Measurements from ENCODE around the gene RAB33B.

RAB33B gene

GRCh38 chr4:139508581-139509237, 54.8 kb downstream of the RAB33B start:
- TF ChIP-seq, protein P1, sequence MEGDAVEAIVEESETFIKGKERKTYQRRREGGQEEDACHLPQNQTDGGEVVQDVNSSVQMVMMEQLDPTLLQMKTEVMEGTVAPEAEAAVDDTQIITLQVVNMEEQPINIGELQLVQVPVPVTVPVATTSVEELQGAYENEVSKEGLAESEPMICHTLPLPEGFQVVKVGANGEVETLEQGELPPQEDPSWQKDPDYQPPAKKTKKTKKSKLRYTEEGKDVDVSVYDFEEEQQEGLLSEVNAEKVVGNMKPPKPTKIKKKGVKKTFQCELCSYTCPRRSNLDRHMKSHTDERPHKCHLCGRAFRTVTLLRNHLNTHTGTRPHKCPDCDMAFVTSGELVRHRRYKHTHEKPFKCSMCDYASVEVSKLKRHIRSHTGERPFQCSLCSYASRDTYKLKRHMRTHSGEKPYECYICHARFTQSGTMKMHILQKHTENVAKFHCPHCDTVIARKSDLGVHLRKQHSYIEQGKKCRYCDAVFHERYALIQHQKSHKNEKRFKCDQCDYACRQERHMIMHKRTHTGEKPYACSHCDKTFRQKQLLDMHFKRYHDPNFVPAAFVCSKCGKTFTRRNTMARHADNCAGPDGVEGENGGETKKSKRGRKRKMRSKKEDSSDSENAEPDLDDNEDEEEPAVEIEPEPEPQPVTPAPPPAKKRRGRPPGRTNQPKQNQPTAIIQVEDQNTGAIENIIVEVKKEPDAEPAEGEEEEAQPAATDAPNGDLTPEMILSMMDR (IDR thresholded peaks at IDR 0.05): no peak
- H3K27ac ChIP-seq: no peak overlapping the region

GRCh38 chr4:139509727-139510410, 55.9 kb downstream of the RAB33B start:
- no peak overlapping the region for H3K4me3 ChIP-seq
- H3K27ac ChIP-seq: no peak overlapping the region
- TF ChIP-seq, protein P1 (IDR thresholded peaks at IDR 0.05): no peak
- DNase-seq (ENCODE audit: low spot score): no peak

More at GRCh38 chr4:139508581-139509237, 54.8 kb downstream of the RAB33B start:
- no peak for DNase-seq (ENCODE audit: low spot score)
- no peak overlapping the region for H3K4me3 ChIP-seq

- TF ChIP-seq, protein P1 (IDR thresholded peaks at IDR 0.05): no peak
- DNase-seq (ENCODE audit: low spot score): no peak
- no peak overlapping the region for H3K27ac ChIP-seq
- H3K4me3 ChIP-seq: no peak overlapping the region
Measured at GRCh38 chr4:139511320-139511719, 57.4 kb downstream of the RAB33B start.

DNA sequence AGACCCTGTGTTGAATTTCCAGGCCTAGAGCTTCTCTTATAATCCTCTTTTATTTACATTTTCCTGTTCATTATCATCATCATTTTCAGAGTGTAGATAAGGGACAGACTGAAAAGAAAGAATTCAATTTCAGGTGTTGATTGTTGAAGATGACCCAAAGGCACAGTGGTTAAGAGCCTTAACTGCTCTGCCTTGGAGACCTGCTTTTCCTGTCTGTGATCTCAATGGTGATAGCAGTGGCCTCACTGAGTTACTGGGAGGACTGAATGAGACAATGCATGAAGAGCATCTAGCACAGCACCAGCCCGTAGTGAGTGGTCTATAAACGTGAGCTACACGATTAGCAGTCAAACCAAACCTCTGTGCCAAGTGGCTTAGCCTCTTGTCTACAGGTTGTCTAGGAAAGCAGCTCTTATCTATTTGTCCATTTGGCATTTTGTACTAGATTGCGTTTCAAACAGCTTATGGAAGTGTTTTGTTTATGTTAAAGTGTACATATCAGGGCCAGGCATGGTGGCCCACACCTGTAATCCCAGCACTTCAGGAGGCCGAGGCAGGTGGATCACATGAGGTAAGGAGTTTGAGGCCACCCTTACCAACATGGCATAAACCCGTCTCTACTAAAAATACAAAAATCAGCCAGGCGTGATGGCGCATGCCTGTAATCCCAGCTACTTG, 60.6 kb downstream of the RAB33B start:
- TF ChIP-seq, protein P1 (IDR thresholded peaks at IDR 0.05): no peak
- no peak for DNase-seq (ENCODE audit: low spot score)
- no peak overlapping the region for H3K27ac ChIP-seq
- H3K4me3 ChIP-seq: no peak overlapping the region

DNA sequence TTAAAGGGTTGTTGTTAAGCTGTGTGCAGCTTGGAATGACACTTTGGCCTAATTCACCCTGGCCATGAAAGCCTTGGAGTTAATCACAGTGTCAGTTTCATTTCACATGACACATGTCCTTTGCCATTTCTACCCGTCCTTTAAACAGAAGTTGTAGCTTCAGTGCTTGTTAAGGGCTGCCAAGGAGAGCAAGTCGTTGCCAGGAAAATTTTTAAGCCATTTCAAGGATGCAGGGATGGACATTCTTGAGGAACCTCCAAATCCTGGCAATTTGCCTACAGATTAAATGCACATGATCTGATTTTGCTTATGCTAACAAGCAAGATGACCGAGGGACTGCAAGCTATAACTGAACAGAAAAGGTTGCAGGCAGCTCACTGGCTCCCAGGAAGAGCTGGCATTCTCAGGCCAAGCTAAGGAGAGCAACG, 61.6 kb downstream of the RAB33B start:
- TF ChIP-seq, protein P1 (IDR thresholded peaks at IDR 0.05): no peak
- DNase-seq (ENCODE audit: low spot score): no peak
- Histone ChIP-seq H3K4me3 (no peak overlapping the region), H3K27ac (no peak overlapping the region)

- Histone ChIP-seq H3K27ac (no peak overlapping the region), H3K4me3 (no peak overlapping the region)
- DNase-seq (ENCODE audit: low spot score): no peak
- TF ChIP-seq, protein P1 (IDR thresholded peaks at IDR 0.05): no peak
Measured at GRCh38 chr4:139521754-139522401, 68.0 kb downstream of the RAB33B start.
